Stimulated activated CD8-positive, alpha-beta memory T cell treated with anti-CD3 and anti-CD28 coated beads, Interleukin-12 subunit alpha, Interleukin-12 subunit beta, amount 100 ng/mL, for 1 hour (primary cell): ENCODE data around the gene DARS1.
A peak's percentile ranks its signal among the peaks of the same experiment; 100 is the strongest.

ENCODE experiments used
- DNase-seq: peaks from one replicate; pipeline ENCODE4 v3.0.0-alpha.2; 2020; ENCODE audit warnings: low read depth

Gene DARS1

DNA sequence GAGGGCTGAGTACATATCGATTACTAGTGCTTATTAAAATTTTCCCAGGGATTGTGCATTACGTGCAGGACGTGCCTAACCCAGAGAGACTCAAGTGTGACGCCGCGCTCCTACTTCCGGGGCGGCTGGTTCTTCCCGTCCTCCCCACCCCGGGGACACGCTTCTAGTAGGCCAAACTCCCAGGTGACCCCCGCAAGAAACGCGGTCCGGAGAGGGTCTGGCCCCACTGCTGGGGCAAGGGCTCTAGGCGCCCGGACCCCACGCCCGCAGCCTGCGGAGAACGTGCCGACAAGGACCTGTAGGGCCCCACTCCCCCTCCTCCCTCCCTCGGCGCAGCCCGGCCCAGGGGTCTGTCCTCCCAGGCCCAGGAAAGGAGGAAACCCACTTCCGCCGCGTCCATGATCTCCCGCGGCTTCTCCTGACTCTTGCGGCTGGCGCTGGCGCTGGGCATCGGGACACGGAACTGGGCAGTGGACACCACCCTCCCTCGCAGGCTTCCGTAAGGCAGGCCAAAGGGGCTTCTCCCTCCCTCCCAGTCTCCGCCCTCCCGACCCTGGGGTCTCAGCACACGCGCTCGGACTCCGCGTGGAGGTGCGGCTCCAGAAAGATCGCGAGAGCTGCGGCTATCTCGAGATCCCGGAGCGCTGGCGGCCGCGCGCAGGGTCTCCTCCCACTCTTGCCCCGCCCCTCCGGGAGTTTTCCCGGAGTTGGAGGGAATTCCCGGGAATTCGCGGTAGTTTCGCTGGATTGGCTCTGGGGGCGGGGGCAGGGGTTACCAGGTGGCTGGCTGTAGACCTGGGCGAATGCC lies at the start of gene DARS1:
DARS1 (minus strand) TSS at position 609 of the 808 bp plus-strand sequence; CDS start at position 451, 158 bp downstream.
- DNase-seq, result peak; percentile 61

DNA sequence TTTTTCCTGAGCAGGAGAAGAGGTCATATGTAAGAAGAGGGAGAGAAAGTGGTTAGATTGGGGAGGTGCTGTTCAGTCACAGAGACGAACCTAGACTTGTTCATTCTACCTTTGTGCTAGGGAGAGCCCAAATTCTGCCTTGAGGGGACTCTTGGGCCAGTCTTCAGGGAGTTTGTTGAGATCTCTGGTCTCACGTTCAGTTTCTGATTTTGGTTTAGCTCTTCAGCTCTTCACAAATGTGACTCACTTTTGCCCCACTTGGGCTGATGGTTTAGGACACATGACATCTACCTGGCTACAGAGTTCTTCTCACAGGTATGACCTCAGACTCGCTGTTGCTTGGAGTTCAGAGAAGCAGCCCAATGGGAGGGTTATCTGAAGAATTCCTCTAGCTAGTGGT lies 49.2 kb upstream of the DARS1 start:
- no peak for DNase-seq

DNA sequence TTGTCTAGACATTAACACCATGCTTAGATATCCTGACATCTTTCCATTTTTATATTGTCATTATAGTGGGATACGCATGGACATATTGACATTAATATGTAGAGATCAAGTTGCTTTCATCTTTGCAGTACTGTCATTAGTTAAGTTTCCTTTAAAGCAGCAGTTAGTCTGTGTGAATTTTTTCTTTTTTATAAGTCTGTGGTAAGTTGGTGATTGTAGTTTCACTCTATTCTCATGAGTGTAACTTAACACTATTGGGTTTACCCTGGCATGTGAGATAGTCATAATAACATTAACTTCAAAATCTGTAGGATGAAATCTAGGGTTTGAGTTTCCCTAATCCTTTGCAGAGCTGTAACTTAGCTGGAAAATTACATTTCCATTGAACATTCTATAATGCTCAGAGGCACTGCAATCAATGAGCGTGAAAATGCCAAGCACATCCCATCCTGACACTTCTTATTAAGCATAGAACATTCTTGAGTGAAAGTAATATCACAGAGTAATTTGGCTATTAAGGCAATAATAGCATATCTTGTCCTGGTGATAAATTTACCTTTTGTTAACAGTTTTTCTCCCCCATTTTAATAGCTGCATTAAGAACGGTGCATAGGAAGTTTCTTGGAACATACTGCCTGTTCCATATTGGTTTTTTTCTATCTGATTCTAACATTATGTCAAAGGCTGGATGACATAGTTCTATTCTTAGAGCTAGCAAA lies 47.5 kb upstream of the DARS1 start:
- DNase-seq, result no peak

DNA sequence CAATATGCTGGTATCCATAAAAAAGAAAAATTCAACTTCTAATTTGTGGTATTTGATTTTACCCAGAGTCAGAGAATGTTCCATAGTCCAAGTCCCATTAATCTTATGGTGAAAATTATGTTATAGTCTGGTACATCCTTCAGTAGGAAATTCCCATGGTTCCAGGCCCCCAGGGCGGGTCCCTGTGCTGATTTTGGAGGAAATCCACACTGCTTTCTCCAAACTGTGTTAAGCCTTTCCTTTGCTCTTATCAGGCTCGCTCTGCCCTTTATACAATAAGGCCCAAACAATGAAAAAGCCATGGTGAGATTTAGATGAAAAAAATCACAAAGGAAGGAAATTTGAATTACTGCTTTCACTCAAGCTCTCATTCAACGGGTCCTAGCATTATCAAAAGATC lies 46.8 kb upstream of the DARS1 start:
- DNase-seq, result no peak

DNA sequence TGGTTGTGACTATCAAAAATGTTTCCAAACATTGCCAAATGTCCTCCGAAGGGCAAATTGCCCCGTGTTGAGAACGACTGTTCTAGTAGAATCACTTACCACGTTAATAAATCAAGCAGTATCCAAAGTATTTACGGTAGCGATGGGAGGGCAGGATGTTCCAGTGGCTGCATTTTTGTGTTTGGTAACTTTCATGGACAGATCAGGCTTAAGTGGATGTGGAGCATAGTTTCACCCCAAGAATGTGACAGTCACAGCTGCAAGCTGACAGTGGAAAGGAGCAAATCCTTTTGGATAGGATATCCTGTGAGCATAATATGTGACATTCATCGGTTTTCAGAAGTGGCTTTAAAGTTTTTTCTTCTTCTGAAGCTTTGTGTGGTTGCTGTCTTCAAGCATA lies 46.3 kb upstream of the DARS1 start:
- DNase-seq, result no peak

DNA sequence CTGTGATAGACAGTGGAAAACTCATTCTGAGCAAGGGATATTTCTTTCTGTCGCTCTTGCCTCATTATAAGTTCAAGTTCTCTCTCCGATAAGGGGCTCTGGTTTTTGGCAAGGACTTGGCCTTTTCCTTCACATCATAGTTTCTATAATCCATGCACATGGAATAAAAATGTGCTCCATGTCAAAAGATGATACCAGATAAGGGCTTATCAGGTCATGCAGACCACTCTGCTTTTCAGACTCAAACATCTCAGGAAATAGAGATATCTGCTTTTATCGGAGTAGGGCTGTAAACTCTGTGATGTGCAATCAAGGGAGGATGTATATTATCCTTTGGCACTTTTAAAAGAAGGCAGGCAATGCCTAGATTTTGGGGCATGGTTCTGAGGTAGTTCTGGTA lies 45.0 kb upstream of the DARS1 start:
- DNase-seq, result no peak

DNA sequence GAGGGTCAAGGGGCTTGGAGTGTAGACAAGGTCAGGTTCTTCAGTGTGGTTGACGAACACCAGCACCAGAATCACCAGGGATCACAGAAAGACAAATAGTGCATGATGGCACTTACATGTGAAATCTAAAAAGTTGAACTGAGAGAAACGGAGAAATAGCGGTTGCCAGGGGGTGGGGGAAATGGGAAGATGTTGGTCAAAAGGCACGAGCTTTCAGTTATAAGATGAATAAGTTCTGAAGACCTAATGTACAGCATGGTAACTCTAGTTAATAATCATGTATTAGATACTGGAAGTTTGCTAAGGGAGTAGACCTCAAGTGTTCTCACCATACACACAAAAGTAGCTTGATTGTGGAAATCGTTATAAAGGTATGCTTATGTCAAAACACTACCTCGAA lies 43.7 kb upstream of the DARS1 start:
- no peak for DNase-seq

DNA sequence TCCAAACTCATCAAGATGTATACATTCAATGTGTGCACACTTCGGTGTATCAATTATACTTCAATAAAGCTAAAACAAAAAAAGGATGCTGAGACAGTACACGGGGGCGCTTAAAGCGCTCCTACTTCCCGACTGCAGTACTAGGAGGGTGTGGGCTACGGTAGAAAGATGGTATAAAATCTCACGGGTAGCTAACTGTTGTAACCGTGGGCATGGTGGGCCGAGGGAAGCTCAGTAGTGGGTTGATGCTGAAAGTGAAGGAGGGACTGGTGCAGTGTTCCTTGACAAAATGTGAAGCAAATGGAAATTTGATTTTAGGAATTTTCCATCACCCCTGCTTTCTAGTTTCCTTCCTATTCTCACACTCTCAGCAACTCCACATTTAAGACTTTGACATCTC lies 42.6 kb upstream of the DARS1 start:
- DNase-seq, result no peak

DNA sequence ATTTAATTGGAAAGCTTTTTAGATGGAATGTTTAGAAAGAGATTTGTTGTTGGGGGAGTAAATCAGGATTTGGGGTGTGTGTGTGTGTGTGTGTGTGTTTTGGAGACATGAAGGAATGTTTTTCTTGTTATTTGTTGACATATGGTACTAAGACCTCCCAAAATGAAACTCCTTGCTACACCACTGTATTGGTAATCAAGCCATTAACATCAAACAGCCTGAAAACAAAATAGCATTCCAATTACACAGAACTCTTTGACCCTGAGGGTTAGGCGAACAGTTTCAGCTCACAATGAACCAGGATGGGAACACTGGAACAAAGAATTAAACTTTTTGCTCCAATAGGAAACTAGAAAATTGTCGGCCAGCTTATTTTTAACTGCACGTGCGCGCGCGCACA lies 41.7 kb upstream of the DARS1 start:
- DNase-seq, result no peak

DNA sequence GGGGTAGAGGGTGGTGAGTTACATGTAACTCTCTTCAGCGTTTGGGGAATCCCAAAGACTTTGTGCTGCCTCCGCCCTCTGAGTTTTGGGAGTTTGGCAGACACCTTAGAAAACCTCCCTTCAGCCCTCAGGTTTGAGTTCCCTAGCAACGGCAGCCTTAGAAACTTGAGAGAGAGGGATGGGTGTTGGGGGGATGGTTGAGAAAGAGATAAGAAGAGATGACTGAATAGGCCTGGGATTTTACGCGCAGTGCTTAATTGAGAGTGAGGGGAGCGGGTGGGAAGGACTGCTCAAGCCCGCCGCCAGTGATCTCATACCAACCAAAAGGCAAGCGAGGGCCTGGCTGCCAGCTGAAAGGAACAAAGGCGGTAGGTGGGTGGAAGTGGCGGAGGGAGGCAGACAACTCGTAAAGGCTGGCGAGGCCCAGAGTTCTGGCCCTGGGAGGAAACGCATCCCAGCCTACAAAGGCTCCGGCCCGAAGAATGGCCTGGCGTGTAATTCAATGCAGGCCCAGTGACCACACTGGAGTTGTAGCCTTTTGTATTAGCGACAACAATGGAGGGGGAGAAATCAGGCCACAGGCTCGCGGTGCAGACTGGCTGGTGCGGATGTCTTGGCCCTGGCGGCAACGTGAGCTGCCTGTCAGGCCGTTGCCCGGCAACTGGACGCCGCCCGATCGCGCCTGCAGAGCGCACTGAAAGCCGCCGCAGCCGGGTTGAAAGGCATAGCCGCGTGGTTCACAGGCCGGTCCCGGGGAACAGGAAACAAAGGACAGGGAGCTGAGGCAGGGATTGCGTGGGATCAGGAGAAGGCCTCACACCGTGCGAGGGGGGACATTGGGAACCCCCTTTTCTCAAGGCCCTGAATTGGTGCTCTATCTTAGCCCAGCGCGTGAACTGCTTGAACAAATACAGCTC lies 39.9 kb upstream of the DARS1 start:
- no peak for DNase-seq

DNA sequence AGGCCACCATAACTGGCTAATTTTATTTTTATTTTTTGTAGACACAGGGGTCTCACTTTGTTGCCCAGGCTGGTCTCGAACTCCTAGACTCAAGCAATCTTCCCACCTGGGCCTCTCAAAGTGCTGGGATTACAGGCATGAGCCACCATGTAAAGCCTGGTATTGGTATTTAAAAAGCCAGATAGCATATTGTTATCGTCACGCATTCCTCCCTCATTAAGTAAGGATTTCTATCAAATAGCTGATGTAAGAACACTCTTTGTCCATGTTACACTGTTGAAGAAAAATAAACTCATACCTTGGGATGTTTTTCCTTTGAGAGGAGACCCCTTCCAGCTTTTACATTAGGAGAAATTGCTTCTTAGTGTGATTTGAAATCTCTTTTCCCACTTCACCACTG lies 39.2 kb upstream of the DARS1 start:
- DNase-seq, result no peak

DNA sequence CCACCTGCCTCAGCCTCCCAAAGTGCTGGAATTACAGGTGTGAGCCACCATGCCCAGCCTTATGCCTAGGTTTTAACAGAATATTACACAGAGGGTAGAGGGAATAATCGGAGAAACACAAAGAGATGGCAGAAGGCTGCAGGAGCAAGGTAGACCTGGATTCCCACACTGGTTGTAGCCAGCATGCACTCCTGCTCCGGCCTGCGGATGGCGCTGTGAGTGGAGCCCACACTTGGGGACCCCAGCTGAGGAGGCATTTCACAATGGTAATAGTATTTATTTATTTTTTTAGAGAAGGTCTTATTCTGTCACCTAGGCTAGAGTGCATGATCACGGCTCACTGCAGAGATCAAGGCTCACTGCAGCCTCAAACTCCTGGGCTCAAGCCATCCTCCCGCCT lies 38.8 kb upstream of the DARS1 start:
- no peak for DNase-seq

DNA sequence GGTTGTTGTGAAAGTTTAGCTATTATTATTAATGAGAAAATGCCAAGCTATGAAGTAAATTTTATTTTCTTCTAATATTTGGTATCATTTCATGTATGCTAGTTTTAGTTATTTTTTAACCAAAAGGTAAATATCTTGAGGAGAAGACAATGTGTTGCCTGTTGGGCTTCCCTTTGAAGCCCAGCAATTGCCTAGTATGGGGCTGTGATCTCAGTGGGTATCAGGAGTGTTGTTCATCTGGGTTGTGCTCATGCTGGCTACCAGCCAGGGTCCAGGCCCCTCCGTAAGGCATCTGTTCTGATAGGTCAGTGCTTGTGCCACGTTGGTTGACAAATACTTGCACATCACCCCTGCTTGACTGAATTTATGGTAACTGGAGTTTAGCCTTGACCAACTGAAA lies 38.0 kb upstream of the DARS1 start:
- no peak for DNase-seq

DNA sequence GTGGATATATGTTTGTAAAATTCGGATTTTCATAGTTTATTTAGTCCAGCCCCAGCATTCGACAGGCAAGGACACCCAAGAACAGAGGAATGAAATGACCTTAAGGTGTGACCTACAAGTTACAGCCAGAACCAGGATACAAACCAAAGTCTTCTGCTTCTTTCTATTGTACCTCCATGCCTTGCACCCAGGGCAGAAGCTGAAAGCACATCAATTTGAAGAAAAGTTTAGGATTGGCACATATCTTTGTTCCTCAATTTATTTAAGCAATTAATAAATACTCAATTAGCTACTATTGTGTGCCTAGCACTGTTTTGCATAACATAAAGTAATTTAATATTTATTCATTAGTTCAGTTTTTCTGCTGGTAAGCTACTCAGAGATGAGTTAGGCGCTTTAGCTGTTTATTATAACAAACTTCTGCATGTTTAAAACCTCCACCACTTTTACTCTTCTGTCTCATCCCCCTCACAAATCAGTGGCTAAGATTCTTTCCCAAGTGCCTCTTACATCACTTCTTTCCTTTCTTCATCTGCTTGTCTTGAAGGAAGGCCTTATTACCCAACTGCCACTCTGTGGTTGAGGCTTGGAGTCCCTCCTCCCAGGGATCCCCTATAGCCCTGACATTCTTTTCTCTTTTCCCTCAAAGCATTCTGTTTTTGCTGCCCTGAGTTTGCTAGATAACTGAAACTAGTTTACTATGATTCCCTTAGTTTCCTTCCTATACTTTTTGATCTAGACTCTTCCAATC lies 37.1 kb upstream of the DARS1 start:
- no peak for DNase-seq

DNA sequence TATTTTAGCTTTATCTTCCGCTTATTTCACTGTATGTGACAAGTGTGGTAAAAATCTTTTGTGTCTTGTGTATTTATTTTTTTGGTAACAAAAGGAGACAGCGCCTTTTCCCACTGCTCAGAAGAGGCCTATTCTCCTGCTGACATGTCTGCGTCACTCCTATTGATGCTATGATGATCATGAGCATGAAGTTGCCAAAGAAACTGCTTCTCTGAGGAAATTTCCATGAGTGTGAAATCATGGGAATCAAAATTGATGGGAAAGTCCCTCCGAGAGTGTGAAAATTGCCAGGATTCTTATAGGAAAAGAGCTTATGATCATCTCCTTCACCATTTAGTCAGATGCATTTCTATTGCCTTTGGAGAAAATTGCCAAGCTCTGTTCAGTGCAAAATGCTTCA lies 36.5 kb upstream of the DARS1 start:
- DNase-seq, result no peak

DNA sequence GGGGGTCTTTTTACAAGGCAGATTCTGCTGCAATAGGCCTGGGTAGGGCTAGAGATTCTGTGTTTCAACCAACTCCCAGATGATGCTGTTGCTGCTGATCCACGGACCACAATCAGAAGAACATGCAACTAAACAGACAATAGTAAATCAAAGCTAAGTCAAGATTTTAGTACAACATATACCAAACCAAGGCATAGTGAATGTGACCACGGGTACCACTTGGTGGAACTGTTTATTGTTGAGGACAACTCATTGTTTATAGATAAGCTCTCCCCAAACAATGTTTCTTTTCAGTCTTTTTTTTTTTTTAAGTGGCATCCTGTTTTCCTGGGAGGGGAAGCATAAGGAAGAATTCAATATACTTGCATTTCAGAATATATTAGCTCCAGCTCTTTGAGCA lies 36.0 kb upstream of the DARS1 start:
- DNase-seq, result no peak

DNA sequence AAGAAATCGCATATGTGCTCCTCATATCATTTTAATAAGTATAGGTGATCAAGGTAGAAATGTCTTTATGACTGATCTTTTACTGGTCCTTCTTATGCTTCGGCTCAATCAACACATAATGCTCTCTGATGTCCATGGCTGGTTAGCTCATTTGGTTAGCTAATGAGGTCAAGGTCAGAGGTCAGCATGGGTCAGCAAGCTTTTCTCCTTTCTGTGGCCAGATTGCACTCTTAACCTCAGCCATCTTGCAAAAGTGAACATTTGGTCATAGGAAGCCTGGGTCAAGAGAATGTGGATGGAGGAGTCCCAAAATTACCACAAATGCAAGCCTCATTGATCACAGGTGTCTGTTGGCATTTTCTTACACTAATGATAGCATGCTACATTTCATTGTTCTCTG lies 35.4 kb upstream of the DARS1 start:
- DNase-seq, result no peak

DNA sequence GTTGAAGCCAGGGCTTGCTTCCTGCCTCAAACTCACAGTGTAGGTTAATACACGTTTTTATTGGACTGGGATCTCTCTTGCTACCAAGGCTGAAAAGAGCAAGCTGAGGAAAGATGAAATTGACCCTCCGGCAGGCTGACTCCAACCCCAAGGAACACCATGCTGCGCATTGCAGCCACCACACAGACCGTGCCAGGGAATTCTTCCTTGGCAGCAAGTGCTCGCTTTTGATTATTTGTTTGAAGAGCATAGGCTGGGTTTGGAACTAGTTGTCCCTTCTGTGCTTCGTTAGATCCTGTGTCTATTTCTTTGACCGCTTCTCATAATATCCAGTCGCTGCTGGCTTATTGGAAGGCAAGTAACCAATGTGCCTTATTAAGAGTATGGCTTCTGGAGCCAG lies 34.4 kb upstream of the DARS1 start:
- no peak for DNase-seq

DNA sequence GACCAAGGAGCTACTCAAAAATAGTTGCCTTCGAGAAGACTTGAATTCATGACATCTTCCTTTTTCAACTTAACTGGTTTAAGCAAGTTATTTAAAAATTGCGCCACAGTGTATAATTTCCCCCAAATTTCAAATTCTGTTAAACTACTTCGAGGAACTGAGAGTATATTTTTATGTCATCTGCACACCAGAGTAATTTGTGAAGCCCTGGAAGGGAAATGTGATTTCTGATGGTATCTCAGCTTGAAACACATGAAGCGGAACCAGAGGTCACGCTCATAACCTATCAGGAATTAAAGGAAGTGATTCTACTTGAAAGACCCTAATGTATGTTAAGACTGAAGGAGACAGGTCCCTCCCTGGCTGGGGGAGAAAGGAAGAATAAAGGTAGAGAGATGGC lies 33.9 kb upstream of the DARS1 start:
- no peak for DNase-seq

DNA sequence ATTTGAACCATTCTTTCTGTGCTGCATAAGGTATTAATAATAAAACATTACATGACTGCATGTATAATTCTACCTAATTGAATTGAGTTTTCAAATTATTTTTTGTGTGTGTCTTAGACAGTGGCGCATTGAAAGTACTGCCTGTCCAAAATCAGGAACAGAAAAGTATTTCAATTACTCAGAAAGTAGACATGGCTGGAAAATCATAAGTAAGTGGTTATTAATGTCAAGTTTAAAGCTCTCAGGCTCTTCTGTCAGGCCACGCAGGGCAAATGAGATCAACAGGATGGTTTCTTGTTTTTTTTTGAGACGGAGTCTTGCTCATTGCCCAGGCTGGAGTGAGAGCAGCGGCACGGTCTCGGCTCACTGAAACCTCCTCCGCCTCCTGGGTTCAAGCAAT lies 32.4 kb upstream of the DARS1 start:
- DNase-seq, result no peak

DNA sequence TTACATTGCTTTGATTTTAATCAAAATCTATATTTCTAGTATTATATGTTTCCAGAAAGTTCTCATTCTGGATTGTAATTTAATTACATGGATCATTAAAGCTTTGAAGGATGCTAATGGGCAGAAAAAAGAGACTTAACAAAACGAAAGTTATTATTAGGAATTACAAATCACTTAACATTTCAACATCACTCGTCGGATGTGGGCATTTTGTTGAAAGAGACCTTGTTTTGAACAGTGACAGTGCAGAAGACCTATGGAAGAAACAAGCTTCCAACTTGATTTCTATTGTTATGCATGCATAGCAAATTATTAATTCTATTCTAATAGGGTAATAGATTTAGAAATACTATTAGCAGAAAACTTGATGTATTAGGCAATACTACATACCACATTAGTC lies 31.4 kb upstream of the DARS1 start:
- DNase-seq, result no peak

DNA sequence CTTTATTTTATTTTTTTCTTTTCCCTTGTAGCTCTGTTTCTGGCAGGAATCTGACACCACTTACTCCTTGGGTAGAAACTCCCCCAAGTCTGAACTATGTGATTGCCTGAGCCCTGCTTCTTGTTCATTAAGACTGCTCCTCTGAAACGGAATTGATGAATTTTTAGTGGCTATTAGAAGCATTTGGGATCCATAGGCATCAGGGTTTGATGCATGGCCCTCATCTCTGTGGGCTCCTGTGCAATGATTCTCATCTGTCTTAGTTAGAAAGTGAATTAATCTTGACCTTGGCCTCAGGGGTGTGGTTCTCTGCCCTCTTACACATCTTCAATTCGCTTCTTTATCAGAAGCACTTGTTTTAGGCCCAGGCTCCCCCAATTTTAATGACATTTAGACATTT lies 31.0 kb upstream of the DARS1 start:
- DNase-seq, result no peak
